ENCODE results near the gene MEMO1.

- TF ChIP-seq CTCF (IDR thresholded peaks at IDR 0.05; ENCODE audit: poor library complexity): no peak
- no peak for TF ChIP-seq EZH2 (IDR thresholded peaks at IDR 0.05; ENCODE audit: borderline replicate concordance)
- TF ChIP-seq EZH2phosphoT487 (IDR thresholded peaks at IDR 0.05; ENCODE audit: low read depth, severe bottlenecking, unreplicated experiment): no peak
Measured at GRCh38 chr2:31932589-31932988, 78.2 kb downstream of the MEMO1 start.

All from hepatocyte (in vitro differentiated cells).